Liver (tissue), 3 donors: ENCODE results near the gene BCR.

Experiments used
- CTCF ChIP-seq: fragments of 150-350 bp; IDR thresholded peaks from 2 replicates; pipeline ENCODE4 v1.5.1; 2017; ENCODE audit warnings: improper control_type of control experiment, low read depth, low read length; ENCODE audit not compliant: missing input control
- HNF4G ChIP-seq: IDR thresholded peaks from 2 replicates; pipeline ENCODE4 v1.6.1; 2016; ENCODE audit warnings: antibody characterized with exemption
- RAD21 ChIP-seq, 2 donors: IDR thresholded peaks; 2 replicates each; pipeline ENCODE4 v1.6.1; 2016; ENCODE audit warnings: antibody characterized with exemption in 2 of 2, mild to moderate bottlenecking in 2 of 2
- donor health status: healthy.
- donor health status: healthy.

GRCh38 chr22:23143119-23143518, 37.2 kb upstream of the BCR start:
- TF ChIP-seq CTCF (no peak), RAD21 (IDR thresholded peaks at IDR 0.05) (no peak), HNF4G (no peak)
